SU-DHL-6 (cell line): ENCODE results near the gene PSMC2.
"Not testable (repeated sequence)": the region's sequence is repeated elsewhere in the genome, so short reads cannot be mapped to it uniquely, and the experiment has no call there.

Experiments used
- H2AFZ ChIP-seq: fragments of 200-600 bp; sonication (generic); 2 replicates; pipeline ENCODE4 v1.6.1; 2014; ENCODE audit warnings: low read depth, mild to moderate bottlenecking, moderate library complexity, mixed read lengths, antibody characterized with exemption, low read length; ENCODE audit not compliant: severe bottlenecking
- H3F3A ChIP-seq: fragments of 200-600 bp; shearing (Covaris generic); 2 replicates; pipeline ENCODE4 v1.6.0; 2016; ENCODE audit warnings: antibody characterized with exemption, mild to moderate bottlenecking; ENCODE audit not compliant: insufficient read depth
- H3K27ac ChIP-seq: fragments of 200-600 bp; sonication (generic); 2 replicates; pipeline ENCODE4 v1.5.1; 2016; ENCODE audit warnings: low read depth, mild to moderate bottlenecking, low read length, moderate library complexity, mixed read lengths
- H3K27me3 ChIP-seq: fragments of 200-600 bp; sonication (generic), shearing (Covaris generic); 2 replicates; pipeline ENCODE4 v1.6.0; 2014; ENCODE audit warnings: mild to moderate bottlenecking, low read length
- H3K36me3 ChIP-seq: fragments of 200-600 bp; sonication (generic); 2 replicates; pipeline ENCODE4 v1.6.1; 2014; ENCODE audit warnings: mild to moderate bottlenecking, low read length, mixed read lengths
- H3K4me2 ChIP-seq: fragments of 300-600, 200-600 bp; shearing (Covaris generic), sonication (generic); 2 replicates; pipeline ENCODE4 v1.6.0; 2014; ENCODE audit warnings: low read length, low read depth, mild to moderate bottlenecking; ENCODE audit not compliant: poor library complexity, severe bottlenecking
- H3K4me3 ChIP-seq: fragments of 200-600 bp; sonication (generic); 2 replicates; pipeline ENCODE4 v1.5.1; 2014; ENCODE audit warnings: antibody characterized with exemption, low read length, mild to moderate bottlenecking, mixed read lengths; ENCODE audit not compliant: insufficient read depth, poor library complexity, severe bottlenecking
- H3K79me2 ChIP-seq: fragments of 200-600 bp; sonication (generic); 2 replicates; pipeline ENCODE4 v1.6.1; 2014; ENCODE audit warnings: mild to moderate bottlenecking, low read length, moderate library complexity; ENCODE audit not compliant: insufficient read depth
- H3K9ac ChIP-seq: fragments of 200-600 bp; sonication (generic); 2 replicates; pipeline ENCODE4 v1.7.0; 2014; ENCODE audit warnings: mild to moderate bottlenecking, low read length
- H3K9me2 ChIP-seq: fragments of 200-600 bp; sonication (generic); replicated peaks from 2 replicates; pipeline ENCODE4 v1.6.1; 2014; ENCODE audit warnings: low read length; ENCODE audit not compliant: insufficient read depth
- H3K9me3 ChIP-seq: fragments of 200-600 bp; sonication (generic); 2 replicates; pipeline ENCODE4 v1.6.1; 2014; ENCODE audit warnings: low read length, mixed read lengths; ENCODE audit not compliant: insufficient read depth
- H4K20me1 ChIP-seq: fragments of 200-600 bp; sonication (generic); 2 replicates; pipeline ENCODE4 v1.6.1; 2014; ENCODE audit warnings: low read depth, mild to moderate bottlenecking, antibody characterized with exemption, low read length, moderate library complexity, mixed read lengths
- EZH2phosphoT487 ChIP-seq: fragments of 200-600 bp; sonication (generic), shearing (Covaris generic); conservative IDR thresholded peaks from 2 replicates; pipeline ENCODE4 v1.6.1; 2018; ENCODE audit warnings: mild to moderate bottlenecking, antibody characterized with exemption, low read length, moderate library complexity, mixed read lengths
- TF ChIP-seq, protein P1 (sequence below): fragments of 200-600 bp; sonication (generic); IDR thresholded peaks from one replicate; pipeline ENCODE4 v1.5.1; 2017; ENCODE audit warnings: antibody characterized with exemption, mild to moderate bottlenecking, low read length, moderate library complexity; ENCODE audit not compliant: insufficient read depth, poor library complexity, severe bottlenecking

Gene PSMC2

DNA sequence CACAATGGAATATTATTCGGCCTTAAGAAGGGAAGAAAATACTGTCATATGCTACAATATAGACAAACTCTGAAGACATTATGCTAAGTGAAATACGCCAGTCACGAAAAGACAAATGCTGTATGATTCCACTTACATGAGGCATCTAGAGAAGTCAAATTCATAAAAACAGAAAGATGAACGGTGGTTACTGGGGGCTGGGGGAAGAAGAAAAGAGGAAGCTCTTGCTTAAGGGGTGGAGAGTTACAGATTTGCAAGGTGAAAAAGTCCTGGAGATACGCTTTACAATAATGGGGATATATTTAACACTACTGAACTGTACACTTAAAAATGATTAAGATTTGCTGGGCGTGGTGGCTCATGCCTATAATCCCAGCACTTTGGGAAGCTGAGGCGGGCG, 49.0 kb downstream of the PSMC2 start:
- TF ChIP-seq, protein P1, sequence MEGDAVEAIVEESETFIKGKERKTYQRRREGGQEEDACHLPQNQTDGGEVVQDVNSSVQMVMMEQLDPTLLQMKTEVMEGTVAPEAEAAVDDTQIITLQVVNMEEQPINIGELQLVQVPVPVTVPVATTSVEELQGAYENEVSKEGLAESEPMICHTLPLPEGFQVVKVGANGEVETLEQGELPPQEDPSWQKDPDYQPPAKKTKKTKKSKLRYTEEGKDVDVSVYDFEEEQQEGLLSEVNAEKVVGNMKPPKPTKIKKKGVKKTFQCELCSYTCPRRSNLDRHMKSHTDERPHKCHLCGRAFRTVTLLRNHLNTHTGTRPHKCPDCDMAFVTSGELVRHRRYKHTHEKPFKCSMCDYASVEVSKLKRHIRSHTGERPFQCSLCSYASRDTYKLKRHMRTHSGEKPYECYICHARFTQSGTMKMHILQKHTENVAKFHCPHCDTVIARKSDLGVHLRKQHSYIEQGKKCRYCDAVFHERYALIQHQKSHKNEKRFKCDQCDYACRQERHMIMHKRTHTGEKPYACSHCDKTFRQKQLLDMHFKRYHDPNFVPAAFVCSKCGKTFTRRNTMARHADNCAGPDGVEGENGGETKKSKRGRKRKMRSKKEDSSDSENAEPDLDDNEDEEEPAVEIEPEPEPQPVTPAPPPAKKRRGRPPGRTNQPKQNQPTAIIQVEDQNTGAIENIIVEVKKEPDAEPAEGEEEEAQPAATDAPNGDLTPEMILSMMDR = no peak
- no peak for TF ChIP-seq EZH2phosphoT487
- Histone ChIP-seq H4K20me1 (no peaks in the 10 kb centered on the region), H3F3A (no peaks in the 10 kb centered on the region), H2AFZ (no peak overlapping the region), H3K27ac (no peak overlapping the region), H3K36me3 (no peaks in the 10 kb centered on the region), H3K79me2 (no peaks in the 10 kb centered on the region), H3K27me3 (no peaks in the 10 kb centered on the region), H3K4me2 (no peak overlapping the region), H3K9ac (no peak overlapping the region), H3K9me3 (no peaks in the 10 kb centered on the region), H3K9me2 (no peaks in the 10 kb centered on the region), H3K4me3 (no peak overlapping the region)

DNA sequence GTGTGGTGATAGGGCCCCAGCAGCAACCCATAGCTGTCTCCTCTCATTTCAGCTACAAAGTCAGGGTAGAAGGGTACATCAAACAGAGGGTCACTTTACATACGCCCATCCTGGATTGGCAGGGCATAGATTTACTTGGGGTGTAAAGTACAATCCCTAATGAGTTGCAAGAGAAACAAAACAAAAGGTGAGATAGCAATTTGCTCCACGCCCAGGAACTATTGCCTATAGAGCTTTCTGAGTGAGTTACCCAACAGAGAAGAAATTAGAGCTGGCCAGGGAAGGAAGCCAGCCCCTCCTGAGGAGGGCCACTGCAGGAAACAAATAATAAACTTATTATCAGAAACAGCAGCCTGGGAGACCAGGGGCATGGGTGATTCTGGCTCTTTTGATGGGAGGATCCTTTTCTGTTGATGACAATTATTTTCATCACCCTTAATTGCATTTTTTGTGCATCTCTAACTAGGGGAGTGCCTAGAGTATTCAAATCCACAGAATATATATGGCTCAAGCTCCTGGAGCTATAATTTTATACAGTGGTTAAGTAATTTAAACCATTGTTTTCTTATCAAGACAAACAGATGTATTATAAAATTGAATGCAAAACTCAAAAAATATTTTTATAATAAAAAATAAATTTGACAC, 51.2 kb downstream of the PSMC2 start:
- H3K36me3 ChIP-seq = no peaks in the 10 kb centered on the region
- H3K79me2 ChIP-seq = no peaks in the 10 kb centered on the region
- no peak overlapping the region for H3K9ac ChIP-seq
- no peaks in the 10 kb centered on the region for H3K9me2 ChIP-seq
- no peaks in the 10 kb centered on the region for H3K9me3 ChIP-seq
- no peaks in the 10 kb centered on the region for H3F3A ChIP-seq
- H3K27ac ChIP-seq = no peak overlapping the region
- H3K4me2 ChIP-seq = no peak overlapping the region
- TF ChIP-seq, protein P1 = no peak
- no peak for TF ChIP-seq EZH2phosphoT487
- no peaks in the 10 kb centered on the region for H3K27me3 ChIP-seq
- no peak overlapping the region for H2AFZ ChIP-seq
- no peaks in the 10 kb centered on the region for H4K20me1 ChIP-seq
- H3K4me3 ChIP-seq = no peak overlapping the region

DNA sequence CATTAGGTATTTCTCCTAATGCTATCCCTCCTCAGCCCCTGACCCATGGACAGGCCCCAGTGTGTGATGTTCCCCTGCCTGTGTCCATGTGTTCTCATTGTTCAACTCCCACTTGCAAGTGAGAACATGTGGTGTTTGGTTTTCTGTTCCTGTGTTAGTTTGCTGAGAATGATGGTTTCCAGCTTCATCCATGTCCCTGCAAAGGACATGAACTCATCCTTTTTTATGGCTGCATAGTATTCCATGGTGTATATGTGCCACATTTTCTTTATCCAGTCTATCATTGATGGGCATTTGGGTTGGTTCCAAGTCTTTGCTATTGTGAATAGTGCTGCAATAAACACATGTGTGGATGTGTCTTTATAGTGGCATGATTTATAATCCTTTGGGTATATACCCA, 52.2 kb downstream of the PSMC2 start:
- not testable (repeated sequence) for H3F3A ChIP-seq, H3K36me3 ChIP-seq, H3K4me3 ChIP-seq, H3K27ac ChIP-seq, H3K79me2 ChIP-seq, H2AFZ ChIP-seq, H3K9ac ChIP-seq, H3K9me3 ChIP-seq, H3K27me3 ChIP-seq, H4K20me1 ChIP-seq, H3K9me2 ChIP-seq, H3K4me2 ChIP-seq

DNA sequence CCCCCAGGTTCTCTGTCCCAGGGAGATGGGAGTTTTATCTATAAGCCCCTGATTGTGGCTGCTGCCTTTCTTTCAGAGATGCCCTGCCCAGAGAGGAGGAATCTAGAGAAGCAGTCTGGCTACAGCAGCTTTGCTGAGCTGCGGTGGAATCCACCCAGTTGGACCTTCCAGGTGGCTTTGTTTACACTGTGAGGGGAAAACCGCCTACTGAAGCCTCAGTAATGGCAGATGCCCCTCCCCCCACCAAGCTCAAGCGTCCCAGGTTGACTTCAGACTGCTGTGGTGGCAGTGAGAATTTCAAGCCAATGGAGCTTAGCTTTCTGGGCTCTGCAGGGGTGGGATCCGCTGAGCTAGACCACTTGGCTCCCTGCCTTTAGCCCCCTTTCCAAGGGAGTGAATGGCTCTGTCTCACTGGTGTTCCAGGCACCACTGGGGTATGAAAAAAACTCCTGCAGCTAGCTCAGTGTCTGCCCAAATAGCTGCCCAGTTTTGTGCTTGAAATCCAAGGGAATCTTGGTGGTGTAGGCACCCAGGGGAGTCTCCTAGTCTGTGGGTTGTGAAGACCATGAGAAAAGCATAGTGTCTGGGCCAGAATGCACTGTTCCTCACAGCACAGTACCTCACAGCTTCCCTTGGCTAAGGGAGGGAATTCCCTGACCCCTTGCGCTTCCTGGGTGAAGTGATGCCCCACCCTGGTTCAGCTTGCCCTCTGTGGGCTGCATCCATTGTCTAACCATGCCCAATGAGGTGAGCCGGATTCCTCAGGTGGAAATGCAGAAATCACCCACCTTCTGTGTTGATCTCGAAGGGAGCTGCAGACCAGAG, 58.6 kb downstream of the PSMC2 start:
- not testable (repeated sequence) for H3K9me2 ChIP-seq, H3K36me3 ChIP-seq, H3F3A ChIP-seq, H3K27ac ChIP-seq, H3K4me3 ChIP-seq, H3K79me2 ChIP-seq, H3K4me2 ChIP-seq, H4K20me1 ChIP-seq, H3K9ac ChIP-seq, H3K9me3 ChIP-seq, H3K27me3 ChIP-seq
- H2AFZ ChIP-seq = peak overlapping the region; percentile 76
